ENCODE measurements around the gene FAM13C. TPM values are rescaled to one million over a fixed set of nuclear protein-coding genes. Genes with fewer than 3 reads are reported as not detected.

FAM13C gene
- total and polyA plus RNA-seq, 12 donors = 8.9 to 92.8 (median 34.1) TPM

GRCh38 chr10:59320355-59320754 lies 42.0 kb downstream of the FAM13C start:
- no peak overlapping the region for H3K27ac ChIP-seq
- 88 to 93% (median 91%) methylated on average over 5 of the region's 5 CpGs for WGBS, 4 donors

GRCh38 chr10:59319854-59320253 lies 42.5 kb downstream of the FAM13C start:
- Histone ChIP-seq H3K27ac (no peak overlapping the region), H3K27me3 (no peaks in the 10 kb centered on the region), H3K4me1 (replicated peaks in 1 of 2) (peaks cover 0 to 42% of the 10 kb centered on the region in 2 donors), H3K36me3 (replicated peaks in 1 of 2) (no peaks in the 10 kb centered on the region), H3K9me3 (replicated peaks in 1 of 3) (no peaks in the 10 kb centered on the region), H3K4me3 (no peak overlapping the region)
- DNase-seq = no peak
- intact Hi-C loops (cut with DNase I) = no loop called here
- TF ChIP-seq POLR2A (IDR thresholded peaks at IDR 0.05) (no peak), CTCF (IDR thresholded peaks at IDR 0.05) (no peak)

More at GRCh38 chr10:59320355-59320754, 42.0 kb downstream of the FAM13C start:
- no peak overlapping the region for H3K4me3 ChIP-seq
- H3K9me3 ChIP-seq (replicated peaks in 1 of 3) = no peaks in the 10 kb centered on the region
- no peak for DNase-seq
- H3K36me3 ChIP-seq (replicated peaks in 1 of 2) = no peaks in the 10 kb centered on the region
- H3K4me1 ChIP-seq (replicated peaks in 1 of 2) = peaks cover 0 to 39% of the 10 kb centered on the region in 2 donors
- intact Hi-C loops (cut with DNase I) = no loop called here
- no peaks in the 10 kb centered on the region for H3K27me3 ChIP-seq
- TF ChIP-seq CTCF (IDR thresholded peaks at IDR 0.05) (no peak), POLR2A (IDR thresholded peaks at IDR 0.05) (no peak)

- DNase-seq = no peak
- H3K27me3 ChIP-seq = no peaks in the 10 kb centered on the region
- H3K36me3 ChIP-seq (replicated peaks in 1 of 2) = no peaks in the 10 kb centered on the region
- no peak overlapping the region for H3K4me3 ChIP-seq
- peaks cover 0 to 26% of the 10 kb centered on the region in 2 donors for H3K4me1 ChIP-seq (replicated peaks in 1 of 2)
- intact Hi-C loops (cut with DNase I) = no loop called here
- TF ChIP-seq CTCF (IDR thresholded peaks at IDR 0.05) (no peak), POLR2A (IDR thresholded peaks at IDR 0.05) (no peak)
- 87 to 100% (median 92%) methylated on average over 2 of the region's 2 CpGs for WGBS, 4 donors
- H3K9me3 ChIP-seq (replicated peaks in 1 of 3) = no peaks in the 10 kb centered on the region
- H3K27ac ChIP-seq = no peak overlapping the region
Measured at GRCh38 chr10:59317066-59317465, 45.3 kb downstream of the FAM13C start.

DNA sequence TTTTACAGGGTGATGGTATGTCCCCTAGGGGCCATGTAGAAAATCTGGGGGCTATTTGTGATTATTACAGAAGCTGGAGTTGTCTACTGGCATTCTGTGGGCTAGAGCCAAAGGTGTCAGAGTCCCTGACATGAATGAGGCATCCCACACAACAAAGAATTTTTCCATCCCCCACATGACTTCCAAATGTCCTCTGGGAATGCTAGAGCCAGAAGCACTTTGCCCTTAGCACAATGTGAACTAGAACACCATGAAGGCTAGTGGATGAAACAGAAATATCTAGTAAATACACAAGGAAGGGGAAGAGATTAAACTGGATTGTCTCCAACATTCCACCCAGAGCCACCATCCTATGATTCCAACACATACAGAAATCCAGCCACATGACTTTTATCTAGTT lies 46.9 kb downstream of the FAM13C start:
- H3K4me3 ChIP-seq = no peak overlapping the region
- H3K4me1 ChIP-seq (replicated peaks in 1 of 2) = peaks cover 0 to 37% of the 10 kb centered on the region in 2 donors
- no peaks in the 10 kb centered on the region for H3K27me3 ChIP-seq
- peak overlapping the region in 2 of 5 donors; percentile 1 to 19 for H3K27ac ChIP-seq
- no peaks in the 10 kb centered on the region for H3K9me3 ChIP-seq (replicated peaks in 1 of 3)
- no peaks in the 10 kb centered on the region for H3K36me3 ChIP-seq (replicated peaks in 1 of 2)
- DNase-seq = no peak
- intact Hi-C loops (cut with DNase I) = no loop called here
- no peak for TF ChIP-seq POLR2A (IDR thresholded peaks at IDR 0.05)
- no peak for TF ChIP-seq CTCF (IDR thresholded peaks at IDR 0.05)
